ENCODE results near the gene ZNF385B.

The ZNF385B gene

GRCh38 chr2:179772346-179772745, 89.1 kb downstream of the ZNF385B start (continued):
- no peak for TF ChIP-seq ZBTB26 (tag by site-specific recombination; optimal IDR thresholded peaks at IDR 0.05)
- no peak for TF ChIP-seq ZNF670 (tag by site-specific recombination; IDR thresholded peaks at IDR 0.05; ENCODE audit: low read depth)

GRCh38 chr2:179771791-179772190, 89.6 kb downstream of the ZNF385B start:
- Histone ChIP-seq H3K36me3 (ENCODE audit: control insufficient read depth in 2 of 2, insufficient read depth in 1 of 2, low read length in 2 of 2) (no peaks in the 10 kb centered on the region), H3K4me3 (ENCODE audit: low read depth, low read length) (no peak overlapping the region), H3K27ac (ENCODE audit: extremely low read depth, low read depth, low read length) (no peak overlapping the region), H3K4me1 (ENCODE audit: control insufficient read depth, insufficient read depth, low read length) (no peaks in the 10 kb centered on the region), H3K9me3 (ENCODE audit: control insufficient read depth, insufficient read depth, low read depth, low read length) (no peaks in the 10 kb centered on the region)
- CTCF ChIA-PET = interaction anchor here (0.5 to 1.0 kb wide), 2 partner anchors 306 to 1228 kb away, joined by 4 to 5 read pairs; no protein-coding TSS in a partner anchor
- TF ChIP-seq ZNF239 (tag by site-specific recombination; IDR thresholded peaks at IDR 0.05) (no peak), ZNF138 (tag by site-specific recombination; IDR thresholded peaks at IDR 0.05; ENCODE audit: borderline replicate concordance) (no peak), KLF10 (tag by site-specific recombination; IDR thresholded peaks at IDR 0.05) (no peak), ZNF133 (tag by site-specific recombination; IDR thresholded peaks at IDR 0.05) (no peak), TSHZ1 (tag by site-specific recombination; IDR thresholded peaks at IDR 0.05; ENCODE audit: borderline replicate concordance) (no peak), GLI4 (tag by site-specific recombination; IDR thresholded peaks at IDR 0.05) (no peak), BCL6B (tag by site-specific recombination; IDR thresholded peaks at IDR 0.05) (no peak), ZNF37A (tag by site-specific recombination; IDR thresholded peaks at IDR 0.05) (no peak), ZBTB17 (tag by site-specific recombination; IDR thresholded peaks at IDR 0.05) (no peak), KLF8 (tag by site-specific recombination; IDR thresholded peaks at IDR 0.05) (no peak), ZNF629 (tag by site-specific recombination; IDR thresholded peaks at IDR 0.05) (no peak), ZNF639 (tag by site-specific recombination; IDR thresholded peaks at IDR 0.05) (no peak)
- POLR2A ChIA-PET = no interaction called here

- Histone ChIP-seq H3K36me3 (ENCODE audit: control insufficient read depth in 2 of 2, insufficient read depth in 1 of 2, low read length in 2 of 2) (no peaks in the 10 kb centered on the region), H3K4me1 (ENCODE audit: control insufficient read depth, insufficient read depth, low read length) (no peaks in the 10 kb centered on the region), H3K27ac (ENCODE audit: extremely low read depth, low read depth, low read length) (no peak overlapping the region), H3K9me3 (ENCODE audit: control insufficient read depth, insufficient read depth, low read depth, low read length) (no peaks in the 10 kb centered on the region), H3K4me3 (ENCODE audit: low read depth, low read length) (no peak overlapping the region)
- CTCF ChIA-PET = interaction anchor here (0.7 kb wide), 1 partner anchor 1790 kb away, joined by 3 read pairs; no protein-coding TSS in a partner anchor
- POLR2A ChIA-PET = no interaction called here
- TF ChIP-seq ZNF148 (tag by site-specific recombination; IDR thresholded peaks at IDR 0.05; ENCODE audit: borderline replicate concordance) = no peak
- no peak for TF ChIP-seq ZNF837 (tag by site-specific recombination; IDR thresholded peaks at IDR 0.05)
- TF ChIP-seq ZNF548 (tag by site-specific recombination; IDR thresholded peaks at IDR 0.05) = no peak
- TF ChIP-seq GLI4 (tag by site-specific recombination; IDR thresholded peaks at IDR 0.05) = no peak
- TF ChIP-seq EGR2 (tag by site-specific recombination; IDR thresholded peaks at IDR 0.05; ENCODE audit: low read depth) = no peak
- TF ChIP-seq ZNF26 (tag by site-specific recombination; IDR thresholded peaks at IDR 0.05) = no peak
- TF ChIP-seq RBAK (tag by site-specific recombination; IDR thresholded peaks at IDR 0.05) = no peak
- no peak for TF ChIP-seq ZNF138 (tag by site-specific recombination; IDR thresholded peaks at IDR 0.05; ENCODE audit: borderline replicate concordance)
- TF ChIP-seq REPIN1 (tag by site-specific recombination; IDR thresholded peaks at IDR 0.05; ENCODE audit: low read depth) = no peak
Observed at GRCh38 chr2:179770029-179770428, 91.4 kb downstream of the ZNF385B start.
